Endothelial cell of umbilical vein (primary cell): ENCODE data around the gene PTPN14. TPM values are rescaled to one million over a fixed set of nuclear protein-coding genes. Genes with fewer than 3 reads are reported as not detected.

ENCODE experiments used
- BruUV-seq: library from RNA; stranded (reverse); fragments of 400-500 nt; replicated peaks from 2 replicates; lab custom pipeline; 2021; lab: Mats Ljungman, UMichigan
- CTCF ChIA-PET: fragments of 300-600, 350-600 bp; sonication (Branson Sonifier 250); formaldehyde crosslinking; loops from one replicate; lab custom pipeline; 2021; ENCODE audit warnings: antibody characterized with exemption, inconsistent platforms; lab: Charles Lee
- POLR2A ChIA-PET: fragments of 300-600, 350-600 bp; sonication (Branson Sonifier 250); formaldehyde crosslinking; loops from one replicate; lab custom pipeline; 2021; ENCODE audit warnings: antibody characterized with exemption, inconsistent platforms; lab: Charles Lee
- DNase-seq: peaks from one replicate; pipeline ENCODE4 v3.0.0-alpha.2; 2011; ENCODE audit warnings: low read depth, low spot score
- FAIRE-seq: peaks from 2 replicates; lab custom pipeline; 2011; peaks lifted over from hg19 to GRCh38; lab: Jason Lieb, UNC
- H2AFZ ChIP-seq: 2 replicates; pipeline ENCODE4 v1.6.0; 2012; ENCODE audit warnings: low read depth, low read length, control low read depth, inconsistent platforms
- H3K27ac ChIP-seq: 2 replicates; pipeline ENCODE4 v1.5.1; 2011; ENCODE audit warnings: low read depth, mild to moderate bottlenecking, control low read depth, low read length, moderate library complexity; ENCODE audit not compliant: insufficient read depth
- H3K27me3 ChIP-seq, 2 experiments: 2 replicates each; pipeline versions ENCODE4 v1.6.0 to v1.6.1; 2011; ENCODE audit warnings: low read length in 2 of 2, mixed read lengths in 1 of 2; ENCODE audit not compliant: control insufficient read depth in 2 of 2, insufficient read depth in 2 of 2
- H3K36me3 ChIP-seq, 2 experiments: 2 replicates in 1 of 2; 3 replicates in 1 of 2; pipeline ENCODE4 v1.5.1; 2011; ENCODE audit warnings: low read length in 2 of 2, mild to moderate bottlenecking in 1 of 2, moderate library complexity in 1 of 2; ENCODE audit not compliant: control insufficient read depth in 2 of 2, insufficient read depth in 2 of 2; ENCODE audit errors: extremely low read depth in 1 of 2
- H3K4me1 ChIP-seq: 3 replicates; pipeline ENCODE4 v1.5.1; 2011; ENCODE audit warnings: mild to moderate bottlenecking, low read length; ENCODE audit not compliant: control insufficient read depth, insufficient read depth; ENCODE audit errors: extremely low read depth
- H3K4me2 ChIP-seq: 2 replicates; pipeline ENCODE4 v1.6.1; 2011; ENCODE audit warnings: low read length, control low read depth, mixed read lengths; ENCODE audit not compliant: insufficient read depth
- H3K4me3 ChIP-seq, 3 experiments: fragments of 200-600 bp in 1 of 3; sonication (generic), shearing (Covaris generic) in 1 of 3; replicated peaks in 1 of 3; 2 replicates each; pipeline ENCODE4 v1.5.1; 2011 to 2016; ENCODE audit warnings: control low read depth in 3 of 3, low read length in 3 of 3, mild to moderate bottlenecking in 2 of 3, inconsistent platforms in 1 of 3, low read depth in 1 of 3, moderate library complexity in 1 of 3; ENCODE audit not compliant: insufficient read depth in 1 of 3
- H3K79me2 ChIP-seq: 2 replicates; pipeline ENCODE4 v1.6.0; 2012; ENCODE audit warnings: low read length, inconsistent platforms; ENCODE audit not compliant: control insufficient read depth, insufficient read depth
- H3K9ac ChIP-seq: replicated peaks from 2 replicates; pipeline ENCODE3; 2011; ENCODE audit warnings: low read length, control low read depth; ENCODE audit not compliant: insufficient read depth; ENCODE audit errors: extremely low read depth
- H3K9me1 ChIP-seq: replicated peaks from 3 replicates; pipeline ENCODE4 v1.6.0; 2011; ENCODE audit warnings: mild to moderate bottlenecking, low read length; ENCODE audit not compliant: control insufficient read depth, insufficient read depth; ENCODE audit errors: extremely low read depth
- H3K9me3 ChIP-seq: replicated peaks from 2 replicates; pipeline ENCODE4 v1.5.1; 2012; ENCODE audit warnings: low read length, inconsistent platforms; ENCODE audit not compliant: control insufficient read depth, insufficient read depth
- H4K20me1 ChIP-seq: replicated peaks from 2 replicates; pipeline ENCODE3; 2011; ENCODE audit warnings: mild to moderate bottlenecking, low read length; ENCODE audit not compliant: control insufficient read depth, insufficient read depth; ENCODE audit errors: extremely low read depth
- EZH2 ChIP-seq: IDR thresholded peaks from 2 replicates; pipeline ENCODE4 v1.6.1; 2012; ENCODE audit warnings: borderline replicate concordance, low read depth, mild to moderate bottlenecking, moderate library complexity, low read length, inconsistent platforms; ENCODE audit not compliant: severe bottlenecking
- FOS ChIP-seq: IDR thresholded peaks from 2 replicates; pipeline ENCODE4 v1.6.1; 2011; ENCODE audit warnings: mild to moderate bottlenecking, low read length, moderate library complexity, borderline replicate concordance; ENCODE audit not compliant: insufficient read depth
- GATA2 ChIP-seq: IDR thresholded peaks from 2 replicates; pipeline ENCODE4 v1.7.0; 2011; ENCODE audit warnings: low read depth, mild to moderate bottlenecking, moderate library complexity, mixed read lengths, low read length; ENCODE audit not compliant: insufficient read length, insufficient read depth
- JUN ChIP-seq: IDR thresholded peaks from 2 replicates; pipeline ENCODE4 v1.6.1; 2011; ENCODE audit warnings: borderline replicate concordance, low read depth; ENCODE audit not compliant: insufficient read length, insufficient read depth
- MYC ChIP-seq: IDR thresholded peaks from one replicate; pipeline ENCODE4 v1.6.1; 2011; ENCODE audit warnings: mild to moderate bottlenecking, low read depth, low read length
- POLR2A ChIP-seq: IDR thresholded peaks from 2 replicates; pipeline ENCODE4 v1.6.1; 2012; ENCODE audit warnings: low read depth, mild to moderate bottlenecking, control low read depth, low read length
- POLR2AphosphoS5 ChIP-seq: IDR thresholded peaks from 2 replicates; pipeline ENCODE4 v1.6.1; 2012; ENCODE audit warnings: low read depth, mild to moderate bottlenecking, control low read depth, low read length, moderate library complexity; ENCODE audit not compliant: insufficient read depth
- dilution Hi-C: fragments of 300-500 bp; cut with MboI; formaldehyde crosslinking; loops from one replicate; pipeline ENCODE4 v1.15.0; 2019; ENCODE audit warnings: low sequenced_read_pairs; ENCODE audit not compliant: extremely low pct_ligation_motif_present
- intact Hi-C: fragments of 100-400 bp; cut with micrococcal nuclease; formaldehyde crosslinking; loops from one replicate; pipeline ENCODE4 v1.10.0; 2022
- polyA plus RNA-seq, 4 experiments: library from polyadenylated mRNA; depleted of rRNA in 3 of 4; stranded (reverse) in 3 of 4; unstranded in 1 of 4; fragments of >200 nt; gene quantifications; 2 replicates each; pipeline versions ENCODE4 v1.2.1 to v1.2.3, GENCODE V29; 2011 to 2012; ENCODE audit warnings: missing spikeins in 1 of 4
- total RNA-seq: library from RNA; stranded (reverse); gene quantifications from 2 replicates; pipeline ENCODE4 v1.2.3, GENCODE V29; 2021
- TF ChIP-seq, protein P1 (sequence below), 2 donors: IDR thresholded peaks; 1 replicate in 1 of 2; 2 replicates in 1 of 2; pipeline ENCODE4 v1.5.1; 2011; ENCODE audit warnings: low read length in 2 of 2, mild to moderate bottlenecking in 2 of 2, moderate library complexity in 2 of 2, control low read depth in 1 of 2, inconsistent platforms in 1 of 2, low read depth in 1 of 2; ENCODE audit not compliant: insufficient read depth in 1 of 2; ENCODE audit errors: extremely low read depth in 1 of 2
- TF ChIP-seq, protein P2 (sequence below): IDR thresholded peaks from 2 replicates; pipeline ENCODE4 v1.6.1; 2011; ENCODE audit not compliant: insufficient read depth, insufficient read length

PTPN14 gene
- total and polyA plus RNA-seq, 2 donors (not counting 3 experiments of a cell fraction or from before 2014, with no cell fraction given): 18.5 to 93.0 TPM

- FAIRE-seq: no peak
- CTCF ChIA-PET: interaction anchor here (1.1 to 10.2 kb wide), 9 partner anchors 10 to 250 kb away, joined by 3 to 359 read pairs (median 5); partner anchors contain the start of gene PTPN14
- Histone ChIP-seq H3K27ac (no peak overlapping the region), H3K9me1 (no peaks in the 10 kb centered on the region), H3K9me3 (no peaks in the 10 kb centered on the region), H2AFZ (no peak overlapping the region), H3K4me3 (no peak overlapping the region), H3K27me3 (no peaks in the 10 kb centered on the region), H3K4me1 (peaks cover 14% of the 10 kb centered on the region), H3K9ac (no peak overlapping the region), H4K20me1 (no peaks in the 10 kb centered on the region), H3K4me2 (no peak overlapping the region), H3K79me2 (no peaks in the 10 kb centered on the region), H3K36me3 (no peaks in the 10 kb centered on the region)
- no TSS peak for BruUV-seq
- POLR2A ChIA-PET: no interaction called here
- TF ChIP-seq, protein P1, sequence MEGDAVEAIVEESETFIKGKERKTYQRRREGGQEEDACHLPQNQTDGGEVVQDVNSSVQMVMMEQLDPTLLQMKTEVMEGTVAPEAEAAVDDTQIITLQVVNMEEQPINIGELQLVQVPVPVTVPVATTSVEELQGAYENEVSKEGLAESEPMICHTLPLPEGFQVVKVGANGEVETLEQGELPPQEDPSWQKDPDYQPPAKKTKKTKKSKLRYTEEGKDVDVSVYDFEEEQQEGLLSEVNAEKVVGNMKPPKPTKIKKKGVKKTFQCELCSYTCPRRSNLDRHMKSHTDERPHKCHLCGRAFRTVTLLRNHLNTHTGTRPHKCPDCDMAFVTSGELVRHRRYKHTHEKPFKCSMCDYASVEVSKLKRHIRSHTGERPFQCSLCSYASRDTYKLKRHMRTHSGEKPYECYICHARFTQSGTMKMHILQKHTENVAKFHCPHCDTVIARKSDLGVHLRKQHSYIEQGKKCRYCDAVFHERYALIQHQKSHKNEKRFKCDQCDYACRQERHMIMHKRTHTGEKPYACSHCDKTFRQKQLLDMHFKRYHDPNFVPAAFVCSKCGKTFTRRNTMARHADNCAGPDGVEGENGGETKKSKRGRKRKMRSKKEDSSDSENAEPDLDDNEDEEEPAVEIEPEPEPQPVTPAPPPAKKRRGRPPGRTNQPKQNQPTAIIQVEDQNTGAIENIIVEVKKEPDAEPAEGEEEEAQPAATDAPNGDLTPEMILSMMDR (IDR thresholded peaks at IDR 0.05; ENCODE audit: extremely low read depth in 1 of 2, insufficient read depth in 1 of 2, low read depth in 1 of 2, low read length in 2 of 2): no peak
- no peak for TF ChIP-seq POLR2AphosphoS5
- no peak for TF ChIP-seq FOS
- TF ChIP-seq JUN: no peak
- no peak for TF ChIP-seq EZH2
- no peak for TF ChIP-seq GATA2
- no peak for TF ChIP-seq POLR2A
- no peak for TF ChIP-seq MYC
- TF ChIP-seq, protein P2, sequence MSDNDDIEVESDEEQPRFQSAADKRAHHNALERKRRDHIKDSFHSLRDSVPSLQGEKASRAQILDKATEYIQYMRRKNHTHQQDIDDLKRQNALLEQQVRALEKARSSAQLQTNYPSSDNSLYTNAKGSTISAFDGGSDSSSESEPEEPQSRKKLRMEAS: no peak
- no peak for DNase-seq
- intact Hi-C loops (no loop called here), dilution Hi-C loops (loop anchor here (25.0 kb wide), 1 partner anchor 245 kb away; no protein-coding TSS in a partner anchor)
Observed at GRCh38 chr1:214582289-214582891, 31.0 kb upstream of the PTPN14 start.
